K562 (cell line): ENCODE measurements around the gene PFN3. TPM values are rescaled to one million over a fixed set of nuclear protein-coding genes. Genes with fewer than 3 reads are reported as not detected.

Experiments used
- ATAC-seq: fragments of 200-7000 bp; cut with Tn5 transposase; 3 replicates; pipeline ENCODE4 v1.9.1; 2020; ENCODE audit warnings: moderate library complexity
- BruUV-seq: library from RNA; stranded (reverse); fragments of 400-500 nt; replicated peaks from 2 replicates; lab custom pipeline; 2021; lab: Mats Ljungman, UMichigan
- CTCF ChIA-PET: fragments of 300-600 bp; formaldehyde crosslinking; extraction: SDS; loops from one replicate; lab custom pipeline; 2021; ENCODE audit warnings: low intra/inter-chr PET ratio; lab: Yijun Ruan, JAX
- POLR2A ChIA-PET: fragments of 300-600, 350-650 bp; sonication (Branson Sonifier 250); formaldehyde crosslinking; extraction: SDS; loops from one replicate; lab custom pipeline; 2021; ENCODE audit warnings: antibody characterized with exemption, inconsistent platforms; lab: Yijun Ruan, JAX
- DNase-seq, 4 experiments: peaks; one replicate each; pipeline versions ENCODE4 v3.0.0 to v3.0.0-alpha.2; 2011 to 2018; ENCODE audit warnings: low spot score in 3 of 4, mixed read lengths in 3 of 4; ENCODE audit errors: extremely low read depth in 1 of 4
- FAIRE-seq: peaks from 2 replicates; lab custom pipeline; 2011; peaks lifted over from hg19 to GRCh38; lab: Jason Lieb, UNC
- H2AFZ ChIP-seq: 2 replicates; pipeline ENCODE4 v1.6.0; 2011; ENCODE audit warnings: low read depth, low read length, control low read depth, inconsistent platforms
- H3K27ac ChIP-seq: fragments of 200-600 bp; 3 replicates; pipeline ENCODE4 v1.8.0; 2011; ENCODE audit warnings: low read depth, mild to moderate bottlenecking, control low read depth, inconsistent platforms, low read length, moderate library complexity, mixed read lengths; ENCODE audit errors: extremely low read depth
- H3K27me3 ChIP-seq, 2 experiments: fragments of 300-600 bp in 1 of 2; 2 replicates in 1 of 2; 3 replicates in 1 of 2; pipeline versions ENCODE4 v1.6.0 to v1.8.0; 2011; ENCODE audit warnings: inconsistent platforms in 2 of 2, low read length in 2 of 2, mild to moderate bottlenecking in 1 of 2, mixed read lengths in 1 of 2, moderate library complexity in 1 of 2; ENCODE audit not compliant: control insufficient read depth in 2 of 2, insufficient read depth in 2 of 2
- H3K36me3 ChIP-seq: fragments of 300-600 bp; 3 replicates; pipeline ENCODE4 v1.8.0; 2011; ENCODE audit warnings: mild to moderate bottlenecking, low read length, inconsistent platforms; ENCODE audit not compliant: control insufficient read depth, insufficient read depth
- H3K4me1 ChIP-seq, 2 experiments: fragments of 200-600 bp in 1 of 2; replicated peaks in 1 of 2; 2 replicates in 1 of 2; 3 replicates in 1 of 2; pipeline versions ENCODE4 v1.5.1 to v1.8.0; 2011; ENCODE audit warnings: inconsistent platforms in 2 of 2, low read length in 2 of 2, mild to moderate bottlenecking in 1 of 2, mixed read lengths in 1 of 2, moderate library complexity in 1 of 2; ENCODE audit not compliant: control insufficient read depth in 2 of 2, insufficient read depth in 2 of 2
- H3K4me2 ChIP-seq: 2 replicates; pipeline ENCODE4 v1.6.1; 2011; ENCODE audit warnings: low read length, control low read depth, inconsistent platforms, mixed read lengths; ENCODE audit not compliant: insufficient read depth
- H3K4me3 ChIP-seq: fragments of 200-600 bp; sonication (generic), shearing (Covaris generic); 2 replicates; pipeline ENCODE4 v1.5.1; 2016; ENCODE audit warnings: control low read depth, inconsistent platforms
- H3K79me2 ChIP-seq: fragments of 200-600 bp; 3 replicates; pipeline ENCODE4 v1.8.0; 2011; ENCODE audit warnings: low read length, inconsistent platforms; ENCODE audit not compliant: control insufficient read depth, insufficient read depth
- H3K9ac ChIP-seq, 2 experiments: 2 replicates each; pipeline versions ENCODE4 v1.6.0 to v1.6.1; 2011; ENCODE audit warnings: low read depth in 2 of 2, low read length in 2 of 2, control low read depth in 1 of 2, inconsistent platforms in 1 of 2, mild to moderate bottlenecking in 1 of 2, mixed read lengths in 1 of 2; ENCODE audit not compliant: insufficient read depth in 1 of 2
- H3K9me1 ChIP-seq: one replicate; pipeline ENCODE4 v1.6.0; 2011; ENCODE audit warnings: inconsistent platforms, mild to moderate bottlenecking, low read length, moderate library complexity; ENCODE audit not compliant: control insufficient read depth, insufficient read depth
- H3K9me3 ChIP-seq: replicated peaks from 2 replicates; pipeline ENCODE4 v1.5.1; 2011; ENCODE audit warnings: low read depth, low read length, inconsistent platforms; ENCODE audit not compliant: control insufficient read depth, insufficient read depth
- H4K20me1 ChIP-seq: replicated peaks from 2 replicates; pipeline ENCODE4 v1.6.1; 2011; ENCODE audit warnings: low read length, inconsistent platforms, mixed read lengths; ENCODE audit not compliant: control insufficient read depth, insufficient read depth
- EP400 ChIP-seq: fragments of 450-650 bp; IDR thresholded peaks from 2 replicates; pipeline ENCODE4 v1.6.1; 2017; ENCODE audit warnings: antibody characterized with exemption, mild to moderate bottlenecking, moderate library complexity
- HDAC1 ChIP-seq, 2 experiments: fragments of 450-650 bp; IDR thresholded peaks; 2 replicates each; pipeline ENCODE4 v1.6.1; 2016 to 2017; ENCODE audit warnings: inconsistent platforms in 1 of 2, mild to moderate bottlenecking in 1 of 2, moderate library complexity in 1 of 2
- POLR2G ChIP-seq: fragments of 200-400 bp; formaldehyde crosslinking; IDR thresholded peaks from 2 replicates; pipeline ENCODE4 v1.6.1; 2017; ENCODE audit warnings: low read depth, mild to moderate bottlenecking, antibody characterized with exemption, low read length, moderate library complexity
- RBM22 ChIP-seq: fragments of 200-400 bp; formaldehyde crosslinking; IDR thresholded peaks from 2 replicates; pipeline ENCODE4 v1.6.1; 2018; ENCODE audit warnings: low read length, low read depth; ENCODE audit not compliant: poor library complexity, severe bottlenecking
- SMAD4 ChIP-seq: fragments of 250-450 bp; sonication (Bioruptor Pico); conservative IDR thresholded peaks from 2 replicates; pipeline ENCODE4 v1.8.0; 2021; ENCODE audit warnings: inconsistent platforms, mild to moderate bottlenecking, moderate library complexity
- ZNF583 ChIP-seq: fragments of 250-450 bp; sonication (Bioruptor Pico); IDR thresholded peaks from 2 replicates; pipeline ENCODE4 v1.4.0; 2020
- WGBS: fragments of 100-300 bp; shearing (Covaris generic); methylation state at CpG from one replicate; pipeline ENCODE4 v1.1.6; 2016; ENCODE audit warnings: low coverage, mixed read lengths; ENCODE audit not compliant: insufficient coverage; ENCODE audit errors: missing lambda C conversion rate; 5-methylcytosine and 5-hydroxymethylcytosine counted together
- in situ Hi-C: fragments of 300-500 bp; cut with MboI; formaldehyde crosslinking; loops from 4 replicates; pipeline ENCODE4 v1.15.0; 2018; ENCODE audit warnings: inconsistent platforms, mixed read lengths
- intact Hi-C: fragments of 100-400 bp; cut with micrococcal nuclease; formaldehyde crosslinking; loops from 2 replicates; pipeline ENCODE4 v1.14.2; 2022
- polyA plus RNA-seq, 8 experiments: library from polyadenylated mRNA; depleted of rRNA in 4 of 8; stranded (reverse) in 5 of 8; unstranded in 3 of 8; fragments of >200 nt; fragmentation: Nextera tagmentation in 2 of 8; fragmentation: Illumina TruSeq in 1 of 8; extraction: Ambion mirVana in 2 of 8; extraction: Trizol in 1 of 8; gene quantifications; 2 replicates each; pipeline versions ENCODE4 v1.2.1 to v1.2.3, GENCODE V29; 2011 to 2014; ENCODE audit warnings: inconsistent platforms in 1 of 8, missing spikeins in 1 of 8
- total RNA-seq, 7 experiments: library from RNA; depleted of rRNA in 6 of 7; stranded (reverse); fragments of >200 nt in 6 of 7; fragmentation: Illumina TruSeq in 2 of 7; extraction: Trizol in 2 of 7; gene quantifications; 2 replicates each; pipeline versions ENCODE4 v1.2.1 to v1.2.3, GENCODE V29; 2011 to 2021; ENCODE audit warnings: low replicate concordance in 1 of 7
- TF ChIP-seq, protein P1 (sequence below): sonication (generic); formaldehyde crosslinking; IDR thresholded peaks from 2 replicates; pipeline ENCODE4 v1.8.1; 2022; ENCODE audit warnings: missing genetic modification reagents
- TF ChIP-seq, protein P2 (sequence below), 2 experiments: fragments of 200-800 bp in 1 of 2; sonication (Bioruptor generic) in 1 of 2; sonication (generic) in 1 of 2; formaldehyde crosslinking in 1 of 2; IDR thresholded peaks in 1 of 2; conservative IDR thresholded peaks in 1 of 2; 2 replicates each; pipeline versions ENCODE4 v1.5.0 to v1.6.1; 2016 to 2020; ENCODE audit warnings: missing compliant biosample characterization in 1 of 2, missing genetic modification characterization in 1 of 2, missing genetic modification reagents in 1 of 2
- TF ChIP-seq, protein P3 (sequence below): fragments of 250-450 bp; sonication (Bioruptor Pico); IDR thresholded peaks from 2 replicates; pipeline ENCODE4 v1.8.0; 2022; ENCODE audit warnings: moderate library complexity, mild to moderate bottlenecking, inconsistent platforms
- TF ChIP-seq, protein P4 (sequence below): sonication (generic); IDR thresholded peaks from 2 replicates; pipeline ENCODE4 v1.6.1; 2016

PFN3 gene
- total and polyA plus RNA-seq, 9 of the 15 experiments (the other 6 are each of a cell fraction or from before 2014, with no cell fraction given): not detected

DNA sequence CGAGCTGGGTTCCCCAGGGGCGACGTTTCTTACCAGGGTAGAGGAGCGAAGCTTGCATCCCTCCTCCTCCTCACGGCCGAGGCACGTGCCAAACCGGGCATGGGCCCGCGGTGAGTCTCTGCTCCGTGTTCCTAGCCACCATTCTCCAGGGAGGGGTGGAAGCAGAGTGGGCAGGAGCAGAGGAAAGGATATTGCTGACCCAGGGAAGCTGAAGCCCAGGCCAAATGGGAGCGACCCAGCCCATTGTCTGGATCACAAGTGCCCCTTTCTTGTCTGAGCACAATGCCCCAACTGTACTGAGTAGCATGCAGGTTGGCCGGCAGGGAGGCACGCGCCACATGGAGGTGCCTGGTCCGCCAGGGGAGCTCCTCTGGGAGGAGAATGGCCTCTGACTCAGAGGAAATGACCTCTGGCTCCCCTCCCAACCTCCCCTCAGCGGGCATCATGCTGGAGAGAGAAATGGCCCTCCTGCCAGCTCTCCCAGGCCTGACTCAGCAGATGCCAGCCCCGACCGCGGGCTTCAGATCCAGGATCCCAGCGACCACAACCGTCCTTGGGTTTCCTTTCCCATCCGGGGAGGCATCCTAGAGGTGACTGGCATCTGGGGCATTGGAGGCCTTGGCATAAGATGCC is 47.3 kb upstream of the PFN3 start (continued):
- TF ChIP-seq, protein P1, sequence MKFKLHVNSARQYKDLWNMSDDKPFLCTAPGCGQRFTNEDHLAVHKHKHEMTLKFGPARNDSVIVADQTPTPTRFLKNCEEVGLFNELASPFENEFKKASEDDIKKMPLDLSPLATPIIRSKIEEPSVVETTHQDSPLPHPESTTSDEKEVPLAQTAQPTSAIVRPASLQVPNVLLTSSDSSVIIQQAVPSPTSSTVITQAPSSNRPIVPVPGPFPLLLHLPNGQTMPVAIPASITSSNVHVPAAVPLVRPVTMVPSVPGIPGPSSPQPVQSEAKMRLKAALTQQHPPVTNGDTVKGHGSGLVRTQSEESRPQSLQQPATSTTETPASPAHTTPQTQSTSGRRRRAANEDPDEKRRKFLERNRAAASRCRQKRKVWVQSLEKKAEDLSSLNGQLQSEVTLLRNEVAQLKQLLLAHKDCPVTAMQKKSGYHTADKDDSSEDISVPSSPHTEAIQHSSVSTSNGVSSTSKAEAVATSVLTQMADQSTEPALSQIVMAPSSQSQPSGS: no peak
- peak; percentile 24; the same call in 1 of the 2 replicates for TF ChIP-seq EP400

DNA sequence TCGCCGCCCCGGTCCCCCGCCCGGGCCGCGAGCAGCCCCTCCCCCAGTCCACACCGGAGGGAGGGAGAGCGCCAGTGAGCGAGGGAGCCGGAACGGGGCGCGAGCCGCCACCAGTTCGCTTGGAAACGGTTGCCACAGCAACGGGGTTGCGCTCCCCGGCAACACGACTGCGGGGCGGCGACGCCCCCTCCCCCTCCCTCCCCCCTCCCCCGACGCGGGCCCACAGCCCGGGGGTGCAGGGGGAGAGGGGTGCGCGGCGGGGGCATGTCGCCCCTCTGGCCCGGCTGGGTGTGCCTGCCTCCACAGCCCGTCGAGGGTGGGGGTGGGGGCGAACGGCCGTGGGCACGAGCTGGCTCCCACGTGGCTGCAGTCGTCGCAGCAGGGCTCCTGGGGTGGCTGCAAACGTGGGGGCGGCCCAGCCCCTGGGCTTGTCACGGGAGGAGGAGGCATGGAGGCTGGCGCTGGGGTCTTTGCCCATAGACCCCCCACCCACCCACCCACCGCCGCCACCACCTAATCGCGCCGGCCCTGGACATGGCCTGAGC is 46.7 kb upstream of the PFN3 start:
- ATAC-seq (peak; percentile 21), FAIRE-seq (no peak), DNase-seq (peak; percentile 78 to 81 (median 80))
- in situ Hi-C loops (loop anchor here (5.0 kb wide), 1 partner anchor 55 kb away; no protein-coding TSS in a partner anchor), intact Hi-C loops (loop anchor here (2.0 kb wide), 1 partner anchor 332 kb away; no protein-coding TSS in a partner anchor)
- no peaks in the 10 kb centered on the region for H3K9me3 ChIP-seq
- peak overlapping the region; percentile 44; the same call in 1 of the 2 replicates for H2AFZ ChIP-seq
- peaks cover 25% of the 10 kb centered on the region for H4K20me1 ChIP-seq
- no peaks in the 10 kb centered on the region for H3K27me3 ChIP-seq
- CTCF ChIA-PET: interaction anchor here (1.9 kb wide), 1 partner anchor 43 kb away, joined by 9 read pairs; no protein-coding TSS in a partner anchor
- H3K79me2 ChIP-seq: no peaks in the 10 kb centered on the region
- H3K27ac ChIP-seq: peak overlapping the region; percentile 59; the same call in 1 of the 3 replicates
- H3K9me1 ChIP-seq: peaks cover 3% of the 10 kb centered on the region
- BruUV-seq: no TSS peak
- WGBS: 15% methylated on average over 6 of the region's 52 CpGs
- peak overlapping the region; percentile 53 to 95; a peak in 3 of 4 replicates for H3K9ac ChIP-seq
- peaks cover 19 to 47% of the 10 kb centered on the region in 2 experiments for H3K4me1 ChIP-seq
- H3K4me2 ChIP-seq: peak overlapping the region; percentile 81; the same call in 1 of the 2 replicates
- peaks cover 11% of the 10 kb centered on the region; the same call in 1 of the 3 replicates for H3K36me3 ChIP-seq
- peak overlapping the region; percentile 62 for H3K4me3 ChIP-seq
- POLR2A ChIA-PET: interaction anchor here (1.2 to 11.8 kb wide), 5 partner anchors 10 to 45 kb away, joined by 4 to 210 read pairs (median 10); partner anchors contain the start of gene GRK6
- TF ChIP-seq ZNF583: no peak
- TF ChIP-seq SMAD4: no peak
- TF ChIP-seq, protein P2, sequence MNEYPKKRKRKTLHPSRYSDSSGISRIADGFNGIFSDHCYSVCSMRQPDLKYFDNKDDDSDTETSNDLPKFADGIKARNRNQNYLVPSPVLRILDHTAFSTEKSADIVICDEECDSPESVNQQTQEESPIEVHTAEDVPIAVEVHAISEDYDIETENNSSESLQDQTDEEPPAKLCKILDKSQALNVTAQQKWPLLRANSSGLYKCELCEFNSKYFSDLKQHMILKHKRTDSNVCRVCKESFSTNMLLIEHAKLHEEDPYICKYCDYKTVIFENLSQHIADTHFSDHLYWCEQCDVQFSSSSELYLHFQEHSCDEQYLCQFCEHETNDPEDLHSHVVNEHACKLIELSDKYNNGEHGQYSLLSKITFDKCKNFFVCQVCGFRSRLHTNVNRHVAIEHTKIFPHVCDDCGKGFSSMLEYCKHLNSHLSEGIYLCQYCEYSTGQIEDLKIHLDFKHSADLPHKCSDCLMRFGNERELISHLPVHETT (CRISPR knock-in tag; conservative IDR thresholded peaks at IDR 0.05 in 1 of 2, IDR thresholded peaks at IDR 0.05 in 1 of 2): peak in 1 of 2 experiments; percentile 21; a peak in 1 of 4 replicates
- TF ChIP-seq POLR2G: peak; percentile 47; the same call in 1 of the 2 replicates
- TF ChIP-seq, protein P3, sequence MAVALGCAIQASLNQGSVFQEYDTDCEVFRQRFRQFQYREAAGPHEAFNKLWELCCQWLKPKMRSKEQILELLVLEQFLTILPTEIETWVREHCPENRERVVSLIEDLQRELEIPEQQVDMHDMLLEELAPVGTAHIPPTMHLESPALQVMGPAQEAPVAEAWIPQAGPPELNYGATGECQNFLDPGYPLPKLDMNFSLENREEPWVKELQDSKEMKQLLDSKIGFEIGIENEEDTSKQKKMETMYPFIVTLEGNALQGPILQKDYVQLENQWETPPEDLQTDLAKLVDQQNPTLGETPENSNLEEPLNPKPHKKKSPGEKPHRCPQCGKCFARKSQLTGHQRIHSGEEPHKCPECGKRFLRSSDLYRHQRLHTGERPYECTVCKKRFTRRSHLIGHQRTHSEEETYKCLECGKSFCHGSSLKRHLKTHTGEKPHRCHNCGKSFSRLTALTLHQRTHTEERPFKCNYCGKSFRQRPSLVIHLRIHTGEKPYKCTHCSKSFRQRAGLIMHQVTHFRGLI: no peak
- peak; percentile 70 for TF ChIP-seq RBM22
- no peak for TF ChIP-seq HDAC1 (IDR thresholded peaks at IDR 0.05)
- TF ChIP-seq, protein P4, sequence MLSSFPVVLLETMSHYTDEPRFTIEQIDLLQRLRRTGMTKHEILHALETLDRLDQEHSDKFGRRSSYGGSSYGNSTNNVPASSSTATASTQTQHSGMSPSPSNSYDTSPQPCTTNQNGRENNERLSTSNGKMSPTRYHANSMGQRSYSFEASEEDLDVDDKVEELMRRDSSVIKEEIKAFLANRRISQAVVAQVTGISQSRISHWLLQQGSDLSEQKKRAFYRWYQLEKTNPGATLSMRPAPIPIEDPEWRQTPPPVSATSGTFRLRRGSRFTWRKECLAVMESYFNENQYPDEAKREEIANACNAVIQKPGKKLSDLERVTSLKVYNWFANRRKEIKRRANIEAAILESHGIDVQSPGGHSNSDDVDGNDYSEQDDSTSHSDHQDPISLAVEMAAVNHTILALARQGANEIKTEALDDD: no peak
